Measurements from ENCODE around the gene TMOD1.
A peak's percentile ranks its signal among the peaks of the same experiment; 100 is the strongest.

GRCh38 chr9:97598461-97599288, 97.2 kb downstream of the TMOD1 start:
- TF ChIP-seq SIN3A (IDR thresholded peaks at IDR 0.05; ENCODE audit: borderline replicate concordance in 2 of 2, control insufficient read depth in 1 of 2, low read depth in 2 of 2, low read length in 2 of 2) (no peak), CTCF (IDR thresholded peaks at IDR 0.05 in 2 of 3, conservative IDR thresholded peaks at IDR 0.05 in 1 of 3; ENCODE audit: insufficient read depth in 2 of 3, low read depth in 1 of 3, low read length in 3 of 3) (peak; percentile 80 to 90 (median 86))

Measured in K562 (cell line).